ENCODE data around the gene MYH4.

MYH4 gene

GRCh38 chr17:10469459-10469858, at the start of gene MYH4:
TSS of gene MYH4 (minus strand) at chr17:10469559. CDS start at chr17:10466745, 2,814 bp downstream.
- DNase-seq, result no peak

- no peak for DNase-seq
Observed at GRCh38 chr17:10518271-10519037, 49.1 kb upstream of the MYH4 start, which contains the start of gene MYH1. TSS of gene MYH1 (minus strand) at chr17:10518542. CDS start at chr17:10516642, 1,900 bp downstream.

- DNase-seq, result no peak
Observed at GRCh38 chr17:10516638-10517037, 47.3 kb upstream of the MYH4 start.

- no peak for DNase-seq
Observed at GRCh38 chr17:10516065-10516464, 46.7 kb upstream of the MYH4 start.

- DNase-seq, result no peak
Observed at GRCh38 chr17:10513299-10514067, 44.1 kb upstream of the MYH4 start.

GRCh38 chr17:10512856-10513255, 43.5 kb upstream of the MYH4 start:
- no peak for DNase-seq

GRCh38 chr17:10499950-10500349, 30.6 kb upstream of the MYH4 start:
- no peak for DNase-seq

GRCh38 chr17:10492004-10492403, 22.6 kb upstream of the MYH4 start:
- no peak for DNase-seq

- DNase-seq, result no peak
Observed at GRCh38 chr17:10482252-10482651, 12.9 kb upstream of the MYH4 start.

GRCh38 chr17:10477701-10478100, 8.3 kb upstream of the MYH4 start:
- DNase-seq, result no peak

- no peak for DNase-seq
Observed at GRCh38 chr17:10474536-10474935, 5.2 kb upstream of the MYH4 start.

- no peak for DNase-seq
Observed at GRCh38 chr17:10471858-10472257, 2.5 kb upstream of the MYH4 start.

GRCh38 chr17:10463402-10463801, 6.0 kb downstream of the MYH4 start:
- no peak for DNase-seq

GRCh38 chr17:10460062-10460461, 9.3 kb downstream of the MYH4 start:
- no peak for DNase-seq

GRCh38 chr17:10458701-10459100, 10.7 kb downstream of the MYH4 start:
- no peak for DNase-seq

GRCh38 chr17:10457952-10458351, 11.4 kb downstream of the MYH4 start:
- DNase-seq, result no peak

- DNase-seq, result no peak
Observed at GRCh38 chr17:10447026-10447931, 22.1 kb downstream of the MYH4 start.

GRCh38 chr17:10439816-10440215, 29.5 kb downstream of the MYH4 start:
- no peak for DNase-seq

GRCh38 chr17:10435096-10435495, 34.3 kb downstream of the MYH4 start:
- DNase-seq, result no peak

GRCh38 chr17:10429421-10430045, 39.8 kb downstream of the MYH4 start:
- DNase-seq, result no peak

- no peak for DNase-seq
Observed at GRCh38 chr17:10428781-10429180, 40.6 kb downstream of the MYH4 start.

- DNase-seq, result no peak
Observed at GRCh38 chr17:10421900-10422542, 47.3 kb downstream of the MYH4 start, which contains the start of gene MYH8. TSS of gene MYH8 (minus strand) at chr17:10421950. CDS start at chr17:10420227, 1,723 bp downstream.
